ENCODE data around the gene ABCA10. TPM values are rescaled to one million over a fixed set of nuclear protein-coding genes. Genes with fewer than 3 reads are reported as not detected.

ABCA10 gene
- total RNA-seq, 1 donor from 2014 or later, result 1.8 TPM

GRCh38 chr17:69246726-69247375, 18.2 kb upstream of the ABCA10 start:
- Mint-ChIP-seq H3K27ac (ENCODE audit: unreplicated experiment) (no peak overlapping the region), H3K4me3 (ENCODE audit: unreplicated experiment) (no peak overlapping the region), H3K9me3 (ENCODE audit: unreplicated experiment) (no peaks in the 10 kb centered on the region), H3K4me1 (ENCODE audit: unreplicated experiment) (no peaks in the 10 kb centered on the region), H3K27me3 (ENCODE audit: unreplicated experiment) (no peaks in the 10 kb centered on the region), H3K36me3 (ENCODE audit: unreplicated experiment) (peaks cover 1% of the 10 kb centered on the region)
- no peak for DNase-seq (ENCODE audit: extremely low spot score, unreplicated experiment)
- TF ChIP-seq CTCF (IDR thresholded peaks at IDR 0.05), result peak; percentile 75

GRCh38 chr17:69246202-69246601, 17.6 kb upstream of the ABCA10 start:
- H3K4me1 Mint-ChIP-seq (ENCODE audit: unreplicated experiment), result no peaks in the 10 kb centered on the region
- H3K9me3 Mint-ChIP-seq (ENCODE audit: unreplicated experiment), result no peaks in the 10 kb centered on the region
- no peak overlapping the region for H3K27ac Mint-ChIP-seq (ENCODE audit: unreplicated experiment)
- no peaks in the 10 kb centered on the region for H3K27me3 Mint-ChIP-seq (ENCODE audit: unreplicated experiment)
- peaks cover 1% of the 10 kb centered on the region for H3K36me3 Mint-ChIP-seq (ENCODE audit: unreplicated experiment)
- no peak for DNase-seq (ENCODE audit: extremely low spot score, unreplicated experiment)
- H3K4me3 Mint-ChIP-seq (ENCODE audit: unreplicated experiment), result no peak overlapping the region
- no peak for TF ChIP-seq CTCF (IDR thresholded peaks at IDR 0.05)

GRCh38 chr17:69245617-69246016, 17.0 kb upstream of the ABCA10 start:
- peaks cover 1% of the 10 kb centered on the region for H3K36me3 Mint-ChIP-seq (ENCODE audit: unreplicated experiment)
- TF ChIP-seq CTCF (IDR thresholded peaks at IDR 0.05), result no peak
- H3K4me1 Mint-ChIP-seq (ENCODE audit: unreplicated experiment), result no peaks in the 10 kb centered on the region
- no peaks in the 10 kb centered on the region for H3K27me3 Mint-ChIP-seq (ENCODE audit: unreplicated experiment)
- no peak overlapping the region for H3K4me3 Mint-ChIP-seq (ENCODE audit: unreplicated experiment)
- DNase-seq (ENCODE audit: extremely low spot score, unreplicated experiment), result no peak
- no peak overlapping the region for H3K27ac Mint-ChIP-seq (ENCODE audit: unreplicated experiment)
- H3K9me3 Mint-ChIP-seq (ENCODE audit: unreplicated experiment), result no peaks in the 10 kb centered on the region

GRCh38 chr17:69239611-69240600, 11.3 kb upstream of the ABCA10 start:
- Mint-ChIP-seq H3K36me3 (ENCODE audit: unreplicated experiment) (peaks cover 3% of the 10 kb centered on the region), H3K27me3 (ENCODE audit: unreplicated experiment) (no peaks in the 10 kb centered on the region), H3K4me1 (ENCODE audit: unreplicated experiment) (peaks cover 4% of the 10 kb centered on the region), H3K27ac (ENCODE audit: unreplicated experiment) (no peak overlapping the region), H3K9me3 (ENCODE audit: unreplicated experiment) (no peaks in the 10 kb centered on the region), H3K4me3 (ENCODE audit: unreplicated experiment) (no peak overlapping the region)
- no peak for TF ChIP-seq CTCF (IDR thresholded peaks at IDR 0.05)
- no peak for DNase-seq (ENCODE audit: extremely low spot score, unreplicated experiment)

- H3K27me3 Mint-ChIP-seq (ENCODE audit: unreplicated experiment), result no peaks in the 10 kb centered on the region
- no peak overlapping the region for H3K27ac Mint-ChIP-seq (ENCODE audit: unreplicated experiment)
- no peak for TF ChIP-seq CTCF (IDR thresholded peaks at IDR 0.05)
- H3K9me3 Mint-ChIP-seq (ENCODE audit: unreplicated experiment), result peaks cover 9% of the 10 kb centered on the region
- no peak for DNase-seq (ENCODE audit: extremely low spot score, unreplicated experiment)
- H3K4me1 Mint-ChIP-seq (ENCODE audit: unreplicated experiment), result peaks cover 4% of the 10 kb centered on the region
- H3K36me3 Mint-ChIP-seq (ENCODE audit: unreplicated experiment), result peaks cover 3% of the 10 kb centered on the region
- H3K4me3 Mint-ChIP-seq (ENCODE audit: unreplicated experiment), result no peak overlapping the region
Observed at GRCh38 chr17:69236946-69237345, 8.3 kb upstream of the ABCA10 start.

Data from osteocyte (in vitro differentiated cells).